Measurements from ENCODE around the gene GLIS1. TPM values are rescaled to one million over a fixed set of nuclear protein-coding genes. Genes with fewer than 3 reads are reported as not detected.

Gene GLIS1
- total RNA-seq, 1 experiment from 2014 or later: 0.24 TPM

DNA sequence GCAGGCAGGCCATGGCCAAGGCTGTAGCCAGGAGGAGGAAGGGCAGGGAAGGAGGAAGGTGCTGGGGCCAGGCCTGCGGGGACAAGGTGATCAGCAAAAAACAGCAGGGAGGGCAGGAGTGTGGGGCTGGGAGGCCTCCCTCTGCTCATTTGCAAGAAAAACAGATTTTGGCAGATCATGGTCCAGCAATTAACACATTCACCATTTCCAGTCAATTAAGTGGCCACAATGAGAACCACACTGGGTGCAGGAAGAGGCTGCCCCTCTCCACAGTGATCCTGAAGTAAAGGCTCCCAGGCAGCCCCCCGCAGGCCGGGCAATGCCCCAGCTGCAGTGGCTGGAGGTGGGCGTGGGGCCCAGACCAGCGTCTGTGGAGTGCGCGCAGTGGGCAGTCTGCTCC, 225.1 kb downstream of the GLIS1 start (continued):
- TF ChIP-seq, protein P1, sequence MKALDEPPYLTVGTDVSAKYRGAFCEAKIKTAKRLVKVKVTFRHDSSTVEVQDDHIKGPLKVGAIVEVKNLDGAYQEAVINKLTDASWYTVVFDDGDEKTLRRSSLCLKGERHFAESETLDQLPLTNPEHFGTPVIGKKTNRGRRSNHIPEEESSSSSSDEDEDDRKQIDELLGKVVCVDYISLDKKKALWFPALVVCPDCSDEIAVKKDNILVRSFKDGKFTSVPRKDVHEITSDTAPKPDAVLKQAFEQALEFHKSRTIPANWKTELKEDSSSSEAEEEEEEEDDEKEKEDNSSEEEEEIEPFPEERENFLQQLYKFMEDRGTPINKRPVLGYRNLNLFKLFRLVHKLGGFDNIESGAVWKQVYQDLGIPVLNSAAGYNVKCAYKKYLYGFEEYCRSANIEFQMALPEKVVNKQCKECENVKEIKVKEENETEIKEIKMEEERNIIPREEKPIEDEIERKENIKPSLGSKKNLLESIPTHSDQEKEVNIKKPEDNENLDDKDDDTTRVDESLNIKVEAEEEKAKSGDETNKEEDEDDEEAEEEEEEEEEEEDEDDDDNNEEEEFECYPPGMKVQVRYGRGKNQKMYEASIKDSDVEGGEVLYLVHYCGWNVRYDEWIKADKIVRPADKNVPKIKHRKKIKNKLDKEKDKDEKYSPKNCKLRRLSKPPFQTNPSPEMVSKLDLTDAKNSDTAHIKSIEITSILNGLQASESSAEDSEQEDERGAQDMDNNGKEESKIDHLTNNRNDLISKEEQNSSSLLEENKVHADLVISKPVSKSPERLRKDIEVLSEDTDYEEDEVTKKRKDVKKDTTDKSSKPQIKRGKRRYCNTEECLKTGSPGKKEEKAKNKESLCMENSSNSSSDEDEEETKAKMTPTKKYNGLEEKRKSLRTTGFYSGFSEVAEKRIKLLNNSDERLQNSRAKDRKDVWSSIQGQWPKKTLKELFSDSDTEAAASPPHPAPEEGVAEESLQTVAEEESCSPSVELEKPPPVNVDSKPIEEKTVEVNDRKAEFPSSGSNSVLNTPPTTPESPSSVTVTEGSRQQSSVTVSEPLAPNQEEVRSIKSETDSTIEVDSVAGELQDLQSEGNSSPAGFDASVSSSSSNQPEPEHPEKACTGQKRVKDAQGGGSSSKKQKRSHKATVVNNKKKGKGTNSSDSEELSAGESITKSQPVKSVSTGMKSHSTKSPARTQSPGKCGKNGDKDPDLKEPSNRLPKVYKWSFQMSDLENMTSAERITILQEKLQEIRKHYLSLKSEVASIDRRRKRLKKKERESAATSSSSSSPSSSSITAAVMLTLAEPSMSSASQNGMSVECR (CRISPR knock-in tag; IDR thresholded peaks at IDR 0.05; ENCODE audit: borderline replicate concordance): no peak
- no peak for TF ChIP-seq ELF4 (CRISPR knock-in tag; IDR thresholded peaks at IDR 0.05; ENCODE audit: low read depth)
- TF ChIP-seq, protein P2, sequence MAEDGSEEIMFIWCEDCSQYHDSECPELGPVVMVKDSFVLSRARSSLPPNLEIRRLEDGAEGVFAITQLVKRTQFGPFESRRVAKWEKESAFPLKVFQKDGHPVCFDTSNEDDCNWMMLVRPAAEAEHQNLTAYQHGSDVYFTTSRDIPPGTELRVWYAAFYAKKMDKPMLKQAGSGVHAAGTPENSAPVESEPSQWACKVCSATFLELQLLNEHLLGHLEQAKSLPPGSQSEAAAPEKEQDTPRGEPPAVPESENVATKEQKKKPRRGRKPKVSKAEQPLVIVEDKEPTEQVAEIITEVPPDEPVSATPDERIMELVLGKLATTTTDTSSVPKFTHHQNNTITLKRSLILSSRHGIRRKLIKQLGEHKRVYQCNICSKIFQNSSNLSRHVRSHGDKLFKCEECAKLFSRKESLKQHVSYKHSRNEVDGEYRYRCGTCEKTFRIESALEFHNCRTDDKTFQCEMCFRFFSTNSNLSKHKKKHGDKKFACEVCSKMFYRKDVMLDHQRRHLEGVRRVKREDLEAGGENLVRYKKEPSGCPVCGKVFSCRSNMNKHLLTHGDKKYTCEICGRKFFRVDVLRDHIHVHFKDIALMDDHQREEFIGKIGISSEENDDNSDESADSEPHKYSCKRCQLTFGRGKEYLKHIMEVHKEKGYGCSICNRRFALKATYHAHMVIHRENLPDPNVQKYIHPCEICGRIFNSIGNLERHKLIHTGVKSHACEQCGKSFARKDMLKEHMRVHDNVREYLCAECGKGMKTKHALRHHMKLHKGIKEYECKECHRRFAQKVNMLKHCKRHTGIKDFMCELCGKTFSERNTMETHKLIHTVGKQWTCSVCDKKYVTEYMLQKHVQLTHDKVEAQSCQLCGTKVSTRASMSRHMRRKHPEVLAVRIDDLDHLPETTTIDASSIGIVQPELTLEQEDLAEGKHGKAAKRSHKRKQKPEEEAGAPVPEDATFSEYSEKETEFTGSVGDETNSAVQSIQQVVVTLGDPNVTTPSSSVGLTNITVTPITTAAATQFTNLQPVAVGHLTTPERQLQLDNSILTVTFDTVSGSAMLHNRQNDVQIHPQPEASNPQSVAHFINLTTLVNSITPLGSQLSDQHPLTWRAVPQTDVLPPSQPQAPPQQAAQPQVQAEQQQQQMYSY (CRISPR knock-in tag; IDR thresholded peaks at IDR 0.05): no peak
- no peak for TF ChIP-seq ESRRA (CRISPR knock-in tag; IDR thresholded peaks at IDR 0.05; ENCODE audit: borderline replicate concordance)

- Mint-ChIP-seq H3K36me3 (no peaks in the 10 kb centered on the region), H3K27ac (no peak overlapping the region; the same call in 1 of the 2 replicates), H3K27me3 (ENCODE audit: low read depth) (no peaks in the 10 kb centered on the region), H3K4me1 (peaks cover 12% of the 10 kb centered on the region; the same call in 1 of the 2 replicates), H3K9me3 (no peaks in the 10 kb centered on the region), H3K4me3 (no peak overlapping the region)
- ATAC-seq (no peak), DNase-seq (ENCODE audit: low spot score) (no peak)
- POLR2A ChIA-PET: no interaction called here
- CTCF ChIA-PET: interaction anchor here (0.6 to 3.2 kb wide), 4 partner anchors 13 to 322 kb away, joined by 3 to 16 read pairs (median 3); no protein-coding TSS in a partner anchor
- no peak for TF ChIP-seq NR3C1 (CRISPR knock-in tag; conservative IDR thresholded peaks at IDR 0.05; ENCODE audit: low read depth)
- TF ChIP-seq E2F4 (CRISPR knock-in tag; IDR thresholded peaks at IDR 0.05; ENCODE audit: borderline replicate concordance, low read depth): no peak
- no peak for TF ChIP-seq NR2C2 (CRISPR knock-in tag; IDR thresholded peaks at IDR 0.05)
- TF ChIP-seq, protein P3, sequence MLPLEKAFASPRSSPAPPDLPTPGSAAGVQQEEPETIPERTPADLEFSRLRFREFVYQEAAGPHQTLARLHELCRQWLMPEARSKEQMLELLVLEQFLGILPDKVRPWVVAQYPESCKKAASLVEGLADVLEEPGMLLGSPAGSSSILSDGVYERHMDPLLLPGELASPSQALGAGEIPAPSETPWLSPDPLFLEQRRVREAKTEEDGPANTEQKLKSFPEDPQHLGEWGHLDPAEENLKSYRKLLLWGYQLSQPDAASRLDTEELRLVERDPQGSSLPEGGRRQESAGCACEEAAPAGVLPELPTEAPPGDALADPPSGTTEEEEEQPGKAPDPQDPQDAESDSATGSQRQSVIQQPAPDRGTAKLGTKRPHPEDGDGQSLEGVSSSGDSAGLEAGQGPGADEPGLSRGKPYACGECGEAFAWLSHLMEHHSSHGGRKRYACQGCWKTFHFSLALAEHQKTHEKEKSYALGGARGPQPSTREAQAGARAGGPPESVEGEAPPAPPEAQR (CRISPR knock-in tag; IDR thresholded peaks at IDR 0.05): no peak
- TF ChIP-seq ATF6 (CRISPR knock-in tag; IDR thresholded peaks at IDR 0.05): no peak
- no peak for TF ChIP-seq ZNF423 (CRISPR knock-in tag; IDR thresholded peaks at IDR 0.05)
- TF ChIP-seq USF1 (CRISPR knock-in tag; IDR thresholded peaks at IDR 0.05): no peak
- TF ChIP-seq GRHL2 (CRISPR knock-in tag; IDR thresholded peaks at IDR 0.05; ENCODE audit: insufficient replicate concordance, severe bottlenecking): no peak
- no peak for TF ChIP-seq ELF4 (CRISPR knock-in tag; IDR thresholded peaks at IDR 0.05; ENCODE audit: low read depth)
- no peak for TF ChIP-seq NR1H2 (CRISPR knock-in tag; IDR thresholded peaks at IDR 0.05)
- no peak for TF ChIP-seq TEAD4 (CRISPR knock-in tag; IDR thresholded peaks at IDR 0.05)
- TF ChIP-seq NFYB (CRISPR knock-in tag; conservative IDR thresholded peaks at IDR 0.05; ENCODE audit: low read depth): no peak
- TF ChIP-seq IRF2 (CRISPR knock-in tag; IDR thresholded peaks at IDR 0.05; ENCODE audit: borderline replicate concordance, low read depth): no peak
- no peak for TF ChIP-seq TCF7 (CRISPR knock-in tag; IDR thresholded peaks at IDR 0.05; ENCODE audit: low read depth)
- no peak for TF ChIP-seq ZNF232 (CRISPR knock-in tag; IDR thresholded peaks at IDR 0.05)
- no peak for TF ChIP-seq ETV6 (CRISPR knock-in tag; IDR thresholded peaks at IDR 0.05)
- TF ChIP-seq PRRX2 (CRISPR knock-in tag; IDR thresholded peaks at IDR 0.05): no peak
These were observed 225.9 kb downstream of the GLIS1 start for GRCh38 chr1:53512807-53513755.
